GM19455 (cell line): ENCODE results near the gene MCCC1.
A peak's percentile ranks its signal among the peaks of the same experiment; 100 is the strongest.
"Not testable (repeated sequence)": the region's sequence is repeated elsewhere in the genome, so short reads cannot be mapped to it uniquely, and the experiment has no call there.

Source experiments
- ATAC-seq: cut with Tn5 transposase; IDR thresholded peaks from one replicate; pipeline ENCODE4 v1.9.1; 2021; ENCODE audit not compliant: unreplicated experiment

Gene MCCC1

GRCh38 chr3:183099026-183099837 lies at the start of gene MCCC1:
Gene MCCC1, minus strand, starts transcription at chr3:183099496. Its CDS starts 56 bp downstream, at chr3:183099440.
- ATAC-seq: peak; percentile 99

DNA sequence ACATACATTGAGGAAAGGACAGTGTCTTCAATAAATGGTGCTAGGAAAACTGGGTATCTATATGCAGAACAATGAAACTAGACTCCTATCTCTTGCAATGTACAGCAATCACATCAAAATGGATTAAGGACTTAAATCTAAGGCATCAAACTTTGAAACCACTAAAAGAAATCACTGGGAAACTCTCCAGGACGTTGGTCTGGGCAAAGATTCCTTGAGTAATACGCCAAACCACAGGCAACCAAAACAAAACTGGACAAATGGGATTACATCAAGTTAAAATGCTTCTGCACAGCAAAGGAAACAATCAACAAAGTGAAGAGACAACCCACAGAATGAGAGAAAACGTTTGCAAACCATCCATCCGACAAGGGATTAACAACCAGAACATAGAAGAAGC lies 48.8 kb upstream of the MCCC1 start:
- ATAC-seq: no peak

GRCh38 chr3:183144363-183144762 lies 45.1 kb upstream of the MCCC1 start:
- ATAC-seq: no peak

GRCh38 chr3:183142199-183142598 lies 42.9 kb upstream of the MCCC1 start:
- ATAC-seq: no peak

DNA sequence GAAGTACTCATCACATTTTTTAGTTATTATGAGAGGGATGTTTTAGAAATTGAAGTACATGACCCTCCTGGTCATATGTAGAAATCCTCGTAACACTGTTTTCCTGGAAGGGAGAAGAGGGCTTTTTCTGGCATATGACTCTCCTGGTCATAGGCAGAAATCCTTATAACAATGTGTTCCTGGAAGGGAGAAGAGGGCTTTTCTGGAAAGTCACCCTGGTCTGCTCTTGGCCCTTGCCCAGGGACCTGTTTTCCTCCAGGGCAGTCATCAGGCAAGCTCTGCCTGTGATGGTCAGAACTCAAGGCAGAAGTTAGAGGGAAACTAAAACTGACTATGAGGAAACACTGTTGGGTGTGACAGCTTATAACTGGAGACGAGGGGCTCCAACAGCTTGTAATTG lies 35.5 kb upstream of the MCCC1 start:
- no peak for ATAC-seq

DNA sequence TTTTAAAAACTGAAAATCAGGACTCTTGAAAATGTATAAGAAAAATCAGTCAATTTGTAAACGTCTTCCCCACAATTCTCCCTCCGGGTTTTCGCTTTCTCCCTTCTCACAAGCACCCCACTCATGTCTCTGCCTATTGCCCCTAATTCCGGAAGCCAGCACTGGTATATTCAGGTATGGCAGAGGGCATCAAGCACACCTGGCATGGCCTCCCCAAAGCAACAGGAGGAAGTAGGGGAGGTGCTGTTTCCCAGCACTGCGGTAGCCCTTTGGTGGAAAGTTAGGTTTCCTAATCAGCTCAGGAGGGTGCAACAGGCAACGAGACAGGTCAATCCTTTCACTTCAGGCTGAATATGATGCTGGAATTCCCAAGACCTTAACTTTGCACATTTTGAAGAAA lies 33.1 kb upstream of the MCCC1 start:
- no peak for ATAC-seq

GRCh38 chr3:183131735-183132134 lies 32.4 kb upstream of the MCCC1 start:
- no peak for ATAC-seq

- ATAC-seq: no peak
These were observed 32.0 kb upstream of the MCCC1 start for GRCh38 chr3:183131186-183131725.

GRCh38 chr3:183129243-183129642 lies 29.9 kb upstream of the MCCC1 start:
- no peak for ATAC-seq

GRCh38 chr3:183128709-183129108 lies 29.4 kb upstream of the MCCC1 start:
- ATAC-seq: no peak

GRCh38 chr3:183123891-183124290 lies 24.6 kb upstream of the MCCC1 start:
- ATAC-seq: no peak

DNA sequence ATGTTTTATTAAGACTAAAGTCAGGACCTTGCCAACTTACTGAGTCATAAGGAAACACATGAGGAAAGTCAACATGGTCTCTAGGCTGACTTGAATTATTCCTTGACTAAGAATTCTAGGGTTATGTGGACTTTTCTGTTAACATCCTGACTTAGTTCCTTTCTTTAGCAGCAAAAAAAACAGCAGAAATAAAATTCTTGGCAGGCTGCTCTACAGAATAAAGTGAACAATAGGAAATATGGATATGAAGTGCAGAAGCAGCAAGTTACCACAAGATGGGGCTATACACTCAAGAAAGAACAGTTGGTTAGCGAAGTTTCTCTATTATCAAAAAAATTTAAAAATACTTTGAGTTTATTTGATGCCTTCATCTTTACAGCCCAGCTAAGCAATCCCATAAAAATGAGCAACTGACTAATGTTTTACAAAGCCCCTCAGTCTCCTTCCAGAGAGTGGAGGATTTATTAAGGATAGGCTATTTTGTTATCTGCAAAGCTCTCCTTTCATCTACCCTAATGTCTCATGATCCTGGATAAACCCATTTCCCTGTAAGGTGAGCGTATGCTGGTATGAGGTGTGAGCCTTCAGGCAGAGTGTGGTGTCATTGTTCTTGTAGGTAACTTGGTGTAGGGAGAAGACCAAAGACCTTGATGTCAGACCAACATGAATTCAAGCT lies 23.1 kb upstream of the MCCC1 start:
- no peak for ATAC-seq

GRCh38 chr3:183120538-183121215 lies 21.4 kb upstream of the MCCC1 start:
- ATAC-seq: no peak

- no peak for ATAC-seq
These were observed 17.8 kb upstream of the MCCC1 start for GRCh38 chr3:183117056-183117455.

DNA sequence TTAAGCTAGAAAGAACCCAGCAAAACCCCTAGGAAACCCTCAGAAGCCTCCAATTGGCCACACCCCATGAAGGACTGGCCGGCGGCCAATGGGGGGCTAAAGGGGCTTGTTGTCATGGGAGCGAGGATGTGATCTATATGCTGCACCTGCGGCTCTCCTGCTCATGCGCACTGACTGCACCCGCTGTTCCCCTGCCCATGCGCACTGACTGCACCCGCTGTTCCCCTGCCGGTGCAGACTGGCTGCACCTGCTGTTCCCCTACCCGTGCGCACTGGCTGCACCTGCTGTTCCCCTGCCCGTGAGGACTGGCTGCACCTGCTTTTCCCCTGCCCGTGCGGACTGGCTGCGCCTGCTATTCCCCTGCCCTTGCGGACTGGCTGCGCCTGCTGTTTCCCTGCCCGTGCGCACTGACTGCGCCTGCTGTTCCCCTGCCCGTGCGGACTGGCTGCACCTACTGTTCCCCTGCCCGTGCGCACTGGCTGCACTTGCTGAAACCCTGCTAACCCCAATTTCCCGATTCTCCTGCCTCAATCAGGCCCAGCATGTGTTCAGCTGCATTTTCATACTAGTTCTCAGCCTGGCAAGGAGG lies 16.8 kb upstream of the MCCC1 start:
- peak; percentile 87 for ATAC-seq

GRCh38 chr3:183114384-183115178 lies 15.3 kb upstream of the MCCC1 start:
- ATAC-seq: no peak

DNA sequence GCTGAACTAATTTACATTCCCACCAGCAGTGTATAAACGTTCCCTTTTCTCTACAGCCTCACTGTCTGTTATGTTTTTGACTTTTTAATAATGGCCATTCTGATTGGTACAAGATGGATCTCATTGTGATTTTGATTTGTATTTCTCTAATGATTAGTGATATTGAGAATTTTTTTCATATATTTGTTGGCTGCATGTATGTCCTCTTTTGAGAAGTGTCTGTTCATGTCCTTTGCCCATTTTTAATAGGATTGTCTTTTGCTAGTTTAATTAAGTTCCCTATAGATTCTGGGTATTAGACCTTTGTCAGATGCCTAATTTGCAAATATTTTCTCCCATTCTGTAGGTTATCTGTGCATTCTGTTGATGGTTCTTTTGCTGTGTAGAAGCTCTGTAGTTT lies 10.6 kb upstream of the MCCC1 start:
- not testable (repeated sequence) for ATAC-seq

GRCh38 chr3:183108470-183108869 lies 9.2 kb upstream of the MCCC1 start:
- ATAC-seq: no peak

GRCh38 chr3:183108001-183108449 lies 8.7 kb upstream of the MCCC1 start:
- ATAC-seq: no peak

- not testable (repeated sequence) for ATAC-seq
These were observed 8.1 kb upstream of the MCCC1 start for GRCh38 chr3:183107372-183107771.
